A549 (cell line): Measurements from ENCODE around the gene NAA40. TPM values are rescaled to one million over a fixed set of nuclear protein-coding genes. Genes with fewer than 3 reads are reported as not detected.

Source experiments
- ATAC-seq, 2 experiments: fragments of 200-7000 bp in 1 of 2; fragments of >200 bp in 1 of 2; cut with Nextera tagmentation in 1 of 2; cut with Tn5 transposase in 1 of 2; 3 replicates each; pipeline versions ENCODE4 v1.8.0 to v1.9.1; 2018 to 2020; ENCODE audit warnings: mild to moderate bottlenecking in 1 of 2, moderate library complexity in 1 of 2
- CTCF ChIA-PET: fragments of 300-600 bp; sonication (Branson Sonifier 250); formaldehyde crosslinking; extraction: SDS; loops from one replicate; lab custom pipeline; 2021; ENCODE audit warnings: antibody characterized with exemption, inconsistent platforms; lab: Yijun Ruan, JAX
- POLR2A ChIA-PET: fragments of 350-600 bp; formaldehyde crosslinking; extraction: SDS; loops from one replicate; lab custom pipeline; 2021; ENCODE audit warnings: antibody characterized with exemption, inconsistent platforms; lab: Yijun Ruan, JAX
- DNase-seq, 2 experiments: peaks; one replicate each; pipeline versions ENCODE4 v3.0.0 to v3.0.0-alpha.2; 2011 to 2016; ENCODE audit warnings: low read depth in 1 of 2, low spot score in 1 of 2
- FAIRE-seq: peaks from 2 replicates; lab custom pipeline; 2011; peaks lifted over from hg19 to GRCh38; lab: Jason Lieb, UNC
- H3K27ac ChIP-seq, 2 experiments: fragments of >200 bp; sonication (Bioruptor Twin); formaldehyde crosslinking; 3 replicates each; pipeline ENCODE4 v1.5.1; 2016 to 2017
- H3K4me1 ChIP-seq: fragments of >200 bp; sonication (Bioruptor Twin); formaldehyde crosslinking; 3 replicates; pipeline ENCODE4 v1.6.1; 2016
- H3K4me2 ChIP-seq: fragments of >200 bp; sonication (Bioruptor Twin); formaldehyde crosslinking; 3 replicates; pipeline ENCODE4 v1.6.1; 2016
- H3K4me3 ChIP-seq: fragments of >200 bp; sonication (Bioruptor Twin); formaldehyde crosslinking; 3 replicates; pipeline ENCODE4 v1.5.1; 2016
- H3K9me3 ChIP-seq: fragments of >200 bp; sonication (Bioruptor Twin); formaldehyde crosslinking; 3 replicates; pipeline ENCODE4 v1.6.1; 2016
- CBX2 ChIP-seq: fragments of 200-600 bp; sonication (generic); IDR thresholded peaks from 2 replicates; pipeline ENCODE4 v1.6.1; 2016; ENCODE audit warnings: low read depth, mild to moderate bottlenecking, borderline replicate concordance
- CEBPB ChIP-seq, 2 experiments: fragments of >200 bp in 1 of 2; sonication (Bioruptor Twin) in 1 of 2; formaldehyde crosslinking in 1 of 2; IDR thresholded peaks; 2 replicates each; pipeline ENCODE4 v1.6.1; 2012 to 2016
- CTCF ChIP-seq: fragments of >200 bp; sonication (Bioruptor Twin); formaldehyde crosslinking; IDR thresholded peaks from 3 replicates; pipeline ENCODE4 v1.5.1; 2016
- EHMT2 ChIP-seq: fragments of 200-600 bp; sonication (generic); IDR thresholded peaks from 2 replicates; pipeline ENCODE4 v1.6.1; 2016; ENCODE audit warnings: antibody characterized with exemption, low read depth, mild to moderate bottlenecking, moderate library complexity
- ELK1 ChIP-seq: fragments of 150-350 bp; IDR thresholded peaks from 2 replicates; pipeline ENCODE4 v1.6.1; 2014; ENCODE audit warnings: low read depth, mild to moderate bottlenecking, low read length
- ESRRA ChIP-seq: fragments of 150-350 bp; IDR thresholded peaks from 2 replicates; pipeline ENCODE4 v1.6.1; 2014; ENCODE audit warnings: mild to moderate bottlenecking, low read length, borderline replicate concordance
- HMGXB4 ChIP-seq: fragments of 250-450 bp; sonication (Bioruptor Pico); IDR thresholded peaks from 2 replicates; pipeline ENCODE4 v1.5.0; 2021; ENCODE audit warnings: mild to moderate bottlenecking, moderate library complexity, borderline replicate concordance
- HOXA7 ChIP-seq: fragments of 250-450 bp; sonication (Bioruptor Pico); IDR thresholded peaks from 2 replicates; pipeline ENCODE4 v1.5.0; 2020; ENCODE audit warnings: mild to moderate bottlenecking, moderate library complexity
- HOXB13 ChIP-seq: fragments of 250-450 bp; sonication (Bioruptor Pico); IDR thresholded peaks from 2 replicates; pipeline ENCODE4 v1.5.0; 2020; ENCODE audit warnings: low read depth, mild to moderate bottlenecking, moderate library complexity
- POLR2AphosphoS2 ChIP-seq: conservative IDR thresholded peaks from 2 replicates; pipeline ENCODE4 v1.6.1; 2012; ENCODE audit warnings: low read length, improper control_type of control experiment, inconsistent platforms
- RAD21 ChIP-seq, 2 experiments: fragments of >200 bp in 1 of 2; sonication (Bioruptor Twin) in 1 of 2; formaldehyde crosslinking in 1 of 2; IDR thresholded peaks in 1 of 2; conservative IDR thresholded peaks in 1 of 2; 2 replicates in 1 of 2; 3 replicates in 1 of 2; pipeline ENCODE4 v1.6.1; 2012 to 2018; ENCODE audit warnings: inconsistent platforms in 1 of 2
- RARB ChIP-seq: fragments of 250-450 bp; sonication (Bioruptor Pico); IDR thresholded peaks from 2 replicates; pipeline ENCODE4 v1.8.0; 2021; ENCODE audit warnings: mild to moderate bottlenecking, moderate library complexity
- RCOR1 ChIP-seq: fragments of 150-350 bp; IDR thresholded peaks from 2 replicates; pipeline ENCODE4 v1.6.1; 2014; ENCODE audit warnings: antibody characterized with exemption, low read length, low read depth
- RFX5 ChIP-seq: fragments of 450-650 bp; IDR thresholded peaks from 2 replicates; pipeline ENCODE4 v1.7.1; 2014; ENCODE audit warnings: antibody characterized with exemption, mild to moderate bottlenecking, moderate library complexity
- RNF2 ChIP-seq: fragments of 200-600 bp; sonication (generic); IDR thresholded peaks from 2 replicates; pipeline ENCODE4 v1.6.1; 2016; ENCODE audit warnings: low read depth, mild to moderate bottlenecking, antibody characterized with exemption, moderate library complexity, borderline replicate concordance
- TP53 ChIP-seq: fragments of 250-450 bp; sonication (Bioruptor Pico); IDR thresholded peaks from 2 replicates; pipeline ENCODE4 v1.5.0; 2021; ENCODE audit warnings: mild to moderate bottlenecking, moderate library complexity
- USF2 ChIP-seq: fragments of 450-650 bp; IDR thresholded peaks from 2 replicates; pipeline ENCODE4 v1.6.1; 2014; ENCODE audit warnings: antibody characterized with exemption
- ZSCAN20 ChIP-seq: fragments of 250-450 bp; sonication (Bioruptor Pico); IDR thresholded peaks from 2 replicates; pipeline ENCODE4 v1.8.0; 2022; ENCODE audit warnings: mild to moderate bottlenecking, moderate library complexity
- WGBS: methylation state at CpG from one replicate; pipeline ENCODE4 v1.1.6; 2017; ENCODE audit errors: missing lambda C conversion rate; 5-methylcytosine and 5-hydroxymethylcytosine counted together
- polyA plus RNA-seq, 4 experiments: library from polyadenylated mRNA; depleted of rRNA in 3 of 4; stranded (reverse); fragments of >200 nt; fragmentation: RNase III in 1 of 4; extraction: RNeasy Plus Mini Kit Qiagen cat#74134 plus additional on column Dnase treatment in 1 of 4; gene quantifications; 2 replicates in 3 of 4; 3 replicates in 1 of 4; pipeline ENCODE4 v1.2.3, GENCODE V29; 2011 to 2017

Gene NAA40
- polyA plus RNA-seq, 2 of the 4 experiments (the other 2 are of a cell fraction), result 21.9 to 32.0 TPM

GRCh38 chr11:63912678-63913077 lies 26.1 kb upstream of the NAA40 start (continued):
- TF ChIP-seq RCOR1 (no peak), EHMT2 (no peak), ELK1 (no peak), CEBPB (IDR thresholded peaks at IDR 0.05) (no peak), TP53 (no peak), RFX5 (no peak), RAD21 (conservative IDR thresholded peaks at IDR 0.05 in 1 of 2, IDR thresholded peaks at IDR 0.05 in 1 of 2) (no peak)

GRCh38 chr11:63913866-63914830 lies 24.7 kb upstream of the NAA40 start:
- Histone ChIP-seq H3K4me3 (no peak overlapping the region), H3K4me2 (no peak overlapping the region), H3K9me3 (no peaks in the 10 kb centered on the region)
- ATAC-seq (no peak), DNase-seq (no peak)
- WGBS, result 94% methylated on average over 34 of the region's 34 CpGs
- POLR2A ChIA-PET, result no interaction called here
- TF ChIP-seq ESRRA, result no peak
- TF ChIP-seq EHMT2, result no peak
- no peak for TF ChIP-seq ZSCAN20 (CRISPR knock-in tag)
- TF ChIP-seq POLR2AphosphoS2, result no peak
- TF ChIP-seq RARB, result no peak
- no peak for TF ChIP-seq USF2
- TF ChIP-seq CTCF, result no peak
- no peak for TF ChIP-seq HMGXB4 (CRISPR knock-in tag)
- TF ChIP-seq, all 56 proteins: peak for 0
- H3K4me1 ChIP-seq, result peaks cover 32% of the 10 kb centered on the region
- CTCF ChIA-PET, result interaction anchor here (1.2 to 6.9 kb wide), 5 partner anchors 8 to 77 kb away, joined by 3 to 57 read pairs (median 16); partner anchors contain the start of gene MARK2
- H3K27ac ChIP-seq, result no peak overlapping the region
- FAIRE-seq, result no peak

GRCh38 chr11:63914896-63915691 lies 23.7 kb upstream of the NAA40 start:
- ChIA-PET POLR2A (interaction anchor here (1.1 kb wide), 1 partner anchor 14 kb away, joined by 3 read pairs; no protein-coding TSS in a partner anchor), CTCF (interaction anchor here (0.6 to 6.9 kb wide), 10 partner anchors 9 to 77 kb away, joined by 3 to 57 read pairs (median 6); partner anchors contain the start of gene MARK2)
- H3K27ac ChIP-seq, result no peak overlapping the region
- TF ChIP-seq RFX5 (no peak), HOXB13 (no peak), RNF2 (no peak), HOXA7 (CRISPR knock-in tag) (no peak), CBX2 (no peak)
- H3K9me3 ChIP-seq, result no peaks in the 10 kb centered on the region
- H3K4me2 ChIP-seq, result no peak overlapping the region
- ATAC-seq (no peak), DNase-seq (no peak), FAIRE-seq (no peak)
- H3K4me3 ChIP-seq, result no peak overlapping the region
- H3K4me1 ChIP-seq, result peaks cover 37% of the 10 kb centered on the region
- WGBS, result 86% methylated on average over 11 of the region's 20 CpGs
